Mammary epithelial cell (primary cell): ENCODE measurements around the gene S100A5.
"Not testable (repeated sequence)": the region's sequence is repeated elsewhere in the genome, so short reads cannot be mapped to it uniquely, and the experiment has no call there.

Experiments
- CTCF ChIP-seq, 2 donors: IDR thresholded peaks in 1 of 2; conservative IDR thresholded peaks in 1 of 2; 2 replicates each; pipeline ENCODE4 v1.5.1; 2011 to 2012; ENCODE audit warnings: inconsistent platforms in 2 of 2, low read length in 2 of 2, mild to moderate bottlenecking in 2 of 2, control low read depth in 1 of 2, low read depth in 1 of 2; ENCODE audit not compliant: insufficient read depth in 1 of 2; ENCODE audit errors: extremely low read depth in 1 of 2
- EZH2 ChIP-seq: IDR thresholded peaks from 2 replicates; pipeline ENCODE4 v1.6.1; 2012; ENCODE audit warnings: low read length, inconsistent platforms, borderline replicate concordance

DNA sequence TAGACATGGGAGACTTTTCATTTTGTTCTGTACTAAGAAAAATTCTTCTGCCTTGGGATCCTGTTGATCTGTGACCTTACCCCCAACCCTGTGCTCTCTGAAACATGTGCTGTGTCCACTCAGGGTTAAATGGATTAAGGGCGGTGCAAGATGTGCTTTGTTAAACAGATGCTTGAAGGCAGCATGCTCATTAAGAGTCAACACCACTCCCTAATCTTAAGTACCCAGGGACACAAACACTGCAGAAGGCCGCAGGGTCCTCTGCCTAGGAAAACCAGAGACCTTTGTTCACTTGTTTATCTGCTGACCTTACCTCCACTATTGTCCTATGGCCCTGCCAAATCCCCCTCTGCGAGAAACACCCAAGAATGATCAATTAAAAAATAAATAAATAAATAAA is 42.8 kb upstream of the S100A5 start:
- TF ChIP-seq CTCF (conservative IDR thresholded peaks at IDR 0.05 in 1 of 2, IDR thresholded peaks at IDR 0.05 in 1 of 2; ENCODE audit: extremely low read depth in 1 of 2, insufficient read depth in 1 of 2, low read depth in 1 of 2, low read length in 2 of 2); EZH2: not testable (repeated sequence)
